IPS DF 6.9 (cell line): Measurements from ENCODE around the gene TRNT1.

Experiments
- DNase-seq: peaks from one replicate; pipeline ENCODE4 v3.0.0-alpha.2; 2013; ENCODE audit warnings: low read depth, low spot score
- H3K27ac ChIP-seq: one replicate; pipeline ENCODE4 v1.5.1; 2013; ENCODE audit warnings: low read length, control low read depth
- H3K27me3 ChIP-seq: 2 replicates; pipeline ENCODE4 v1.6.1; 2013; ENCODE audit warnings: mild to moderate bottlenecking, low read length; ENCODE audit not compliant: control insufficient read depth, insufficient read depth
- H3K36me3 ChIP-seq: 2 replicates; pipeline ENCODE4 v1.6.1; 2013; ENCODE audit warnings: low read length; ENCODE audit not compliant: control insufficient read depth, insufficient read depth
- H3K4me1 ChIP-seq: 2 replicates; pipeline ENCODE4 v1.6.1; 2013; ENCODE audit warnings: low read length; ENCODE audit not compliant: control insufficient read depth, insufficient read depth
- H3K4me3 ChIP-seq: 2 replicates; pipeline ENCODE4 v1.5.1; 2013; ENCODE audit warnings: mild to moderate bottlenecking, low read length
- H3K9me3 ChIP-seq: 2 replicates; pipeline ENCODE4 v1.6.1; 2013; ENCODE audit warnings: low read length, inconsistent platforms; ENCODE audit not compliant: control insufficient read depth, insufficient read depth
- WGBS: extraction: QIAGEN DNeasy Blood & Tissue Kit; methylation state at CpG from one replicate; pipeline ENCODE4 v1.1.7; 2013; ENCODE audit warnings: mixed read lengths, missing lambda C conversion rate; ENCODE audit not compliant: insufficient read length, insufficient coverage; 5-methylcytosine and 5-hydroxymethylcytosine counted together

Gene TRNT1

DNA sequence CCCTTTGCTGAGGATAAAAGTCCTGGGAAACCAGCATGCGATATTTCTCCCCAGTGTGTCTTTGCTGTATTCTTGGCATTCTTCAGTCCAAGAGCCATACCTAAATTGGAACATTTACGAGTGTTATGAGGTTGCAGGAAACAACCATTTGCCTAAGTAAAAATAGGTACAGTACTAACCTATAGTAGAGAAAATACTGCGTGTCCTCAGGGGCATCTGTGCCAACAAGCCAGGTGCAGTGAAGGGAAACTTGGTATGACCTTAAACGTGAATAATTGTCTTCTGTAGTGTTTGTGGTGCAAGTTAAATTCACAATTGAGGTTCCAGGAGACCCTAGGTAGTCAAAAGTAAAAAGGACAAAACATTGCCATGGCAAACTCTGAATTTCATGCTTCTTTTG, 28.8 kb upstream of the TRNT1 start:
- no peak overlapping the region for H3K4me3 ChIP-seq
- no peak overlapping the region for H3K27ac ChIP-seq
- no peaks in the 10 kb centered on the region for H3K4me1 ChIP-seq
- WGBS, result no CpG with 5 or more reads among the region's 4 CpGs
- no peaks in the 10 kb centered on the region for H3K27me3 ChIP-seq
- no peaks in the 10 kb centered on the region for H3K36me3 ChIP-seq
- no peak for DNase-seq
- H3K9me3 ChIP-seq, result no peaks in the 10 kb centered on the region

DNA sequence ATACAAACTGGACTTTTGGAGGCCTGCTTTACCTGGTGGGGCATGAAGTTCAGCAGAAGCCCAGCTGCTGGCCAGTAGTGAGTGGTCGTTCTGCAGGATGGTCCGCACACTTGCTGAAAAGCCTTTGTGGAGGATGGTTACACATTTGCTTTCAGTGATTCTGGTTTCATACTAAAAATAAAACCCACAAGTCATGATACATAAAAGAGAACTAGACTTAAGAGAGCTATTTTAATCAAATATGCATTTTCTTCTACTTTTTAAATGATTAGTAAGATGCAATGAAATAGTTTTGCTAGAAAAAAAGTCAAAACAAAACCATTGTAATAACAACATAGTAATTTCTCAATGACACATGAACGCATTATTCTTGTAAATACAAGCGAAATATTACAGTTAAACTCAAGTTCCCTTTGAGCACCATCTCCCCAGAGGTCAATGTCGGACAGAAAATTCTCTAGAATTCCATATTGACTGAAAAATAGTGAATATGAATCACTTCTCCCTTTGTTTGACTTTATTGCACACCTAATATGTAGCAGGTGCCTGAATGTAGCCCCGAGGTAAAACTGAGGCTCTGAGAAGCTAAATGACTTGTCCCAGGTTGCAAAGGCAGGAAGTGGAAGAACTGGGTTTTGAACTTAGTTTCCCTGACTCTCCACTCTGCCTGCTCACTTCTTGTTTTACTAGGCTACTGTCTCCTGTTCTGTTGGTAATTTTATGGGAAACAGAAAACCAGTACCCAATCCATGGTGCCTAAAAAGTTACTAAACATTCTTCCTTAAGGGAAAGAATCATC, 24.9 kb upstream of the TRNT1 start:
- Histone ChIP-seq H3K27ac (no peak overlapping the region), H3K36me3 (no peaks in the 10 kb centered on the region), H3K27me3 (no peaks in the 10 kb centered on the region), H3K9me3 (no peaks in the 10 kb centered on the region), H3K4me3 (no peak overlapping the region), H3K4me1 (no peaks in the 10 kb centered on the region)
- WGBS, result no CpG with 5 or more reads among the region's 6 CpGs
- no peak for DNase-seq

DNA sequence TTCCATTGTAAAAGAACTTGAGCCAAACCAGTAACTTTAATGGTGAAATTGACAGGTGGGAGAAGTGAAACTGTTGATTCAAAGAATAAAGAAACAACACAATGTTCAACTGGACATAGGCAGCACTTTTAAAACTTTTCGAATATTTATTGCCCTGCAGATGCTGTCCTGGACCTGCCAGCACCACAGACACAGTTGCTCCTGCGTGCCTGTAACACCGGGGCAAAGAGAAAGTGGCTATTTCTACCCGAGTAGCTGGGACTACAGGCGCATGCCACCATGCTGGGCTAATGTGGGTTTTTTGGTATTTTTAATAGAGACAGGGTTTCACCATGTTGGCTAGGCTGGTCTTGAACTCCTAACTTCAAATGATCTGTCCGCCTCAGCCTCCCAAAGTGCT, 24.0 kb upstream of the TRNT1 start:
- Histone ChIP-seq H3K9me3 (no peaks in the 10 kb centered on the region), H3K27ac (no peak overlapping the region), H3K36me3 (no peaks in the 10 kb centered on the region), H3K4me1 (no peaks in the 10 kb centered on the region), H3K4me3 (no peak overlapping the region), H3K27me3 (no peaks in the 10 kb centered on the region)
- no peak for DNase-seq
- WGBS, result no CpG with 5 or more reads among the region's 6 CpGs

DNA sequence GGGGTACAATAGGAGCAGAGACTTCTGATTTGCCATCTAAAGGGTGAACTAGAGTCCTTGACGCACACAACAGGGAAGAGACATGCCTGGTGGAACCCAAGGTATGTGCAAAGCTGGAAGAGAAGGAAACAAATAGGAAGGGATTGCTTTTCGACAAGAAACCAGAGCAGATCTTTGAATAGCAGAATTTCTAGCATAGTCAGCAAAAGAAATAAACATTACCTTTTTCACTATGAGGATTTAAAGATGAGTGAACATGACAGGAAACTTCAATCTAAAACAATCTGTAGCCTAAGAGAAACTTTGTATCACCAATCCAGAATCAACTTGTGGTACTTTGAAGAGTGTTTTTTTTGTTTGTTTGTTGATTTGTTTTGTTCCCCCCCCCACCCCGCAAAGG, 21.5 kb upstream of the TRNT1 start:
- no peak for DNase-seq
- no peaks in the 10 kb centered on the region for H3K4me1 ChIP-seq
- no CpG with 5 or more reads among the region's 3 CpGs for WGBS
- H3K36me3 ChIP-seq, result no peaks in the 10 kb centered on the region
- H3K4me3 ChIP-seq, result no peak overlapping the region
- no peak overlapping the region for H3K27ac ChIP-seq
- no peaks in the 10 kb centered on the region for H3K27me3 ChIP-seq
- no peaks in the 10 kb centered on the region for H3K9me3 ChIP-seq

DNA sequence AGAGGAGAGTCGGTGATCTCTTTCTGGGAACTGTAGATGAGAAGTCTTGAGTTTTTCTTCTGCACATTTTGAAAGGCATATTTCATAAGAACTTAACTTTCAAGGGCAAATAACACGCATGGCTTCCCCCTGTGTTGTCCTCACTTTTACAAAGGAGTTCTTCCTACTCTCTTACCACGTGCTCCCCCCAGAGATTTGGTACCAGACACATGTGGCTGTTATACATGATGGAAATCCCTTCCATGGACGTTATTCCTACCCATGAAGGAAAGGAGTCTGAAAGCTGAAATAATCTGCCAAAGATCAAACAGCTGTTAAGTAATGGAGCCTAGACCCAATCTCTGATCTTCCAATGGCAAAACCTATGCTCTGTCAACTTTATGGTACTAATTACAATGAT, 20.9 kb upstream of the TRNT1 start:
- Histone ChIP-seq H3K9me3 (no peaks in the 10 kb centered on the region), H3K36me3 (no peaks in the 10 kb centered on the region), H3K27me3 (no peaks in the 10 kb centered on the region), H3K4me3 (no peak overlapping the region), H3K4me1 (no peaks in the 10 kb centered on the region), H3K27ac (no peak overlapping the region)
- WGBS, result no CpG with 5 or more reads among the region's 4 CpGs
- no peak for DNase-seq

DNA sequence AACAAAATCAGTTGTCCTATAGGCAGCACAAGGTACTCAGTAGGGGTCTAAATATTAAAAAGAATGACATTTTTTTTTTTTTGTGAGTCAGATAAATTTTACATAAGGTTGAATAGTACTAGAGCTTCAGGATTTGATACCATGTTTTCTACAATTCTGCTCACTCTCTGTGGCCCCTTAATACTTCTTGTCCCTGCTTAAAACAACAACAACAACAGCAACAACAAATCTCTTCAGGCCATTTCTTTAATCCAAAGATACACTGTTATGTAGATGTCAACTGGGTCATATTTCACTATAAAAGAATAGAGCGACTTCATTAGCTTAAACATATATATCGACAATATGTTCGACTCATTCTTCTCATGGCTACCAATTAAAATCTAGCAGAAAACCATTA, 19.6 kb upstream of the TRNT1 start:
- Histone ChIP-seq H3K9me3 (no peaks in the 10 kb centered on the region), H3K36me3 (no peaks in the 10 kb centered on the region), H3K27me3 (no peaks in the 10 kb centered on the region), H3K27ac (no peak overlapping the region), H3K4me1 (no peaks in the 10 kb centered on the region), H3K4me3 (no peak overlapping the region)
- no CpG with 5 or more reads among the region's 3 CpGs for WGBS
- DNase-seq, result no peak

DNA sequence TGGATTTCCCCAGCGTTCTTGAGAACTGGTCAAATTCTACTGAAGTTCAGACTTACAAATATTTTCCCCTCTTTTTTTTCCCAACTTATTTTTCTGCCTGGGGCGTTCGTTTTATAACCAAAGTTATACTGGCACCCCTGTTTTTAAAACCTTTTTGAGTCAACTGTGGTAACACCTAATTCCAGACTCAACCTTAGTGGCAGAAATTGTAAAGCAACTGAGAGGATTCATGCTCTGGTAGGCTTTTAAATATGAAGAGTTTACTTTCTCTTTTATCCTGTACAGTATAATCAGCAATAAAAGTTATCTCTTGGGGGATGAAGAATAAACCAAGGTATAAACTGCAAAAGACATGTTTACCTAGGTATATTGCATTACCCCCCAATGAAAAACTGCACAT, 18.9 kb upstream of the TRNT1 start:
- Histone ChIP-seq H3K27ac (no peak overlapping the region), H3K27me3 (no peaks in the 10 kb centered on the region), H3K4me1 (no peaks in the 10 kb centered on the region), H3K36me3 (no peaks in the 10 kb centered on the region), H3K9me3 (no peaks in the 10 kb centered on the region), H3K4me3 (no peak overlapping the region)
- DNase-seq, result no peak
- WGBS, result no CpG with 5 or more reads among the region's 3 CpGs

DNA sequence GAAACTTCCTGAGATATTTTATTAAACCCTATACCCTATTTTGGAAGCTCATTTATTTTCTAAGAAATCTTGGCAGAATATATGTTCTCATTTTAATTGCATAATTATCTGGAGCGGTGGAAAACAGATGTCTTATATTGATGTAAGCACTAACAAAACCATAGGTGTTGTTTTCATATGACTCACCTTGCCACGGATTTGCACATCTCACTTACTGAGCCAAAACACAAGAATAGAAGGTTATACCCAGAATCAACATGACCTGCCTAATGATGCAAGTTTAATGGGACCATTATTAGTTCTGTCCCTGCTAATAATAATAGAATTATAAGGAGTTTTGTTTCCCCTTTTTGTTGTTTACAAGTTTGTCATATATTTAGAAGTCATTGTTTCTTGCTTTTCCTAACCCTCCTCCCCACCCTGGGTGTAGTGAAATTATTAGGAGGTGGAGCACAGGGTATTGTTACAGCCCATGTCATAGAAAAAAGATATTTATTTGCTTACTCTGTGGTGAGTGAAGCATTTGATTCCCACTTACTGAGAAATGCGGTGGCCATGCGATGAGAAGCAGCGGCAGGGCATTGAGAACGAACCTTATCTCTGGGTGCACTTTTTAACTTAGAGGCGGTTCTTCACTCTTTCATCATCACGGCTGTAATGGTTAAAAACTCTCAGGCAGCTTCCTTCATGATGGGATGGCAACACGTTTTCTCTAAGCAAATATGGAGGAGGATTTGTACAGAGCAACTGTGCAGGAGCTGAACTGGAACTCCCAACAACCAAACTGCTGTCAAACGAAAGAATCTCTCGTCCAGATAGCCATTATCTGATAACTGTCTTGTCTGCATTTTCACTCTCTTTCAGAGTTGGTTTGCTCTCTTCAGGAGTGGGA, 17.1 kb upstream of the TRNT1 start:
- no peak for DNase-seq
- Histone ChIP-seq H3K9me3 (no peaks in the 10 kb centered on the region), H3K4me3 (no peak overlapping the region), H3K27ac (no peak overlapping the region), H3K27me3 (no peaks in the 10 kb centered on the region), H3K4me1 (no peaks in the 10 kb centered on the region), H3K36me3 (no peaks in the 10 kb centered on the region)
- WGBS, result no CpG with 5 or more reads among the region's 11 CpGs

DNA sequence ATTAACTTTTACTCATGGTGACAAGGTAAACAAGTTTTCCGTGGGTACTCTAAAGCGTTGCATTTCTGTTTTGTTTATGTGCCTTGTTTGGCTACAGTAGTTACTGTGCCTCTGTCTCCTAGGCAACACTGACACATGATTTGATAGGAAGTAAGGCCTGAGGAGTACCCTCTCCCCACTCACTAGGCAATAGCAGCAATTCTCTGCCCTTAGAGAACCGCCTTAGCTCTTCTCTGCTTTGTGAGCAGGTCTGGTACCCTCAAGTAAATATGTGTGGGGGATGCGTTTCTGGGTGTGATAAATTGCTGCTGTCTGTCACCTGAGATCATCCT, 16.5 kb upstream of the TRNT1 start, which contains the start of gene IL5RA:
TSS of gene IL5RA (minus strand) at position 76 of the 332 bp plus-strand sequence. CDS start 5,390 bp downstream, outside the sequence.
- DNase-seq, result peak; percentile 7
- no peaks in the 10 kb centered on the region for H3K4me1 ChIP-seq
- no CpG with 5 or more reads among the region's 4 CpGs for WGBS

DNA sequence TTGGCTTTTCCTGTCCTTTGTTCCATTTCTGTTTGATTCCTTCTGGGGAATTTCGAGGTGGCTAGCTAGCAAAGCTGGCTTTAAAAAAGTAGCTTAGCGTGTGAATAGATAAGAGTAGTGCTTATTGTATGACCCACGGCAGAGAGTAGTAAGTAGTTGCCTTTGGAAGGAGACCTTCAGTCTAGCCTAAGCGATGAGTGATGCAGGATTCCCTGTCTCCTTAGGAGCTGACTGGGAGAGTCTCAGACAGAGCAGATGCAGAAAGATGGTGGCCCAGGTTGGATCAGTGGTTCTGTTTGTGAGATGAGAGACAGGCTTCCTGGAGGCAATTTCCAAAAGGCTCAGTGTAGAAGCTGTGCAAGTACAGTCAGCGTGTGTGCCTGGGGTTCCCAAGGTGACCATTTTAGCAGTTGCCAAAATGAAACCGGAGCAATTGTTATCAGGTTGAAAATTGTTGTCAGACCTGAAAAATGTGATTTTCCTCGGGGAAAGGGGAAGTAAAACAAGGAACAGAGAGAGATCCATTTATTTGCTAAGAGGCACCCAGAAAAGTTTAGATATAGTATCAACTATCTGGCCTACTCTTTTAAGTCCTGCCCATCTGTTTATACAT, 15.9 kb upstream of the TRNT1 start:
- no peaks in the 10 kb centered on the region for H3K9me3 ChIP-seq
- H3K27ac ChIP-seq, result no peak overlapping the region
- no peak for DNase-seq
- H3K36me3 ChIP-seq, result no peaks in the 10 kb centered on the region
- no peak overlapping the region for H3K4me3 ChIP-seq
- H3K4me1 ChIP-seq, result no peaks in the 10 kb centered on the region
- WGBS, result no CpG with 5 or more reads among the region's 7 CpGs
- no peaks in the 10 kb centered on the region for H3K27me3 ChIP-seq

More for the DNA sequence above, 16.5 kb upstream of the TRNT1 start, which contains the start of gene IL5RA:
- Histone ChIP-seq H3K9me3 (no peaks in the 10 kb centered on the region), H3K27ac (no peak within 1 kb of the TSS), H3K27me3 (no peaks in the 10 kb centered on the region), H3K4me3 (no peak within 1 kb of the TSS), H3K36me3 (no peaks in the 10 kb centered on the region)
